GM13977 (cell line): ENCODE results near the gene CFAP57.

Experiments
- DNase-seq: peaks from one replicate; pipeline ENCODE4 v3.0.0; 2012; ENCODE audit warnings: low spot score
- CTCF ChIP-seq: IDR thresholded peaks from 2 replicates; pipeline ENCODE4 v1.5.1; 2012; ENCODE audit warnings: mild to moderate bottlenecking, control low read depth; ENCODE audit not compliant: insufficient read depth; ENCODE audit errors: extremely low read depth, missing control alignments
- in situ Hi-C: fragments of 300-500 bp; cut with MboI; formaldehyde crosslinking; loops from one replicate; pipeline ENCODE4 v1.12.0; 2022; ENCODE audit warnings: low sequenced_read_pairs, low pct_unique_long_range_greater_than_20kb, mixed read lengths, inconsistent platforms; ENCODE audit not compliant: unreplicated experiment

CFAP57 gene

DNA sequence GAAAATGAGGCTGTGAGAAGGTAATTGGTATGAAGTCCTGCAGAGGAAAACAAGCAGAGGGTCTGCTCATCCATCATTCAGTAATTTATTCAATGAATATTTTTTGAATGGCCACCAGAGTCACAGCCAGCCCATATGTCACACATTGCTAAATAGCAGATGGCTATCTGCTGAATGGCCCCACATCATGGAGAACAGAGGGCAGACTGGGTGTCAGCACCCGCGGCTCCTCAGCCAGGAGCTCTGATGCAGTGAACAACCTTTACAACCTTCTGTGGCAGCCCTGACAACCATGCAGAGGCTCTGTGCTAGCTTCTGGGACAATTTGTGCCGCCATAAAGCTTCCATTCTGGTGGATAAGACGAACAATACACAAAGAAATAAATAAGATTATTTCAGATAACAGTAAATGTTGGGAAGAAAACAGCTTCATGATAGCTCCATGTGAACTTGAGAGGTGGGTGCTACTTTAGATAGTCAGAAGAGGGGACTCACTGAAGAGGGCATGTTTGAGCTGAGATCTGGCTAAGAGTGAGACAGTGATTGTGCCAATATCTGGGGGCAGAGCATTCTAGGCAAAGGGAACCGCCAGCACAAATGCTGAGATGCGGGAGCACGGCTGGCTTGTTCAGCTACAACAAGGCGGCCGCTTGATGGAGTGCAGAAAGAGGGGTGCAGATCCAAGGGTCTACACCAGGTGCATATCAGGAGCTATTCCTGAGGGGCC, 116.1 kb downstream of the CFAP57 start:
- TF ChIP-seq CTCF, result no peak
- DNase-seq, result no peak
- in situ Hi-C loops, result no loop called here

GRCh38 chr1:43288785-43289706, 116.9 kb downstream of the CFAP57 start:
- TF ChIP-seq CTCF, result no peak
- in situ Hi-C loops, result no loop called here
- no peak for DNase-seq

DNA sequence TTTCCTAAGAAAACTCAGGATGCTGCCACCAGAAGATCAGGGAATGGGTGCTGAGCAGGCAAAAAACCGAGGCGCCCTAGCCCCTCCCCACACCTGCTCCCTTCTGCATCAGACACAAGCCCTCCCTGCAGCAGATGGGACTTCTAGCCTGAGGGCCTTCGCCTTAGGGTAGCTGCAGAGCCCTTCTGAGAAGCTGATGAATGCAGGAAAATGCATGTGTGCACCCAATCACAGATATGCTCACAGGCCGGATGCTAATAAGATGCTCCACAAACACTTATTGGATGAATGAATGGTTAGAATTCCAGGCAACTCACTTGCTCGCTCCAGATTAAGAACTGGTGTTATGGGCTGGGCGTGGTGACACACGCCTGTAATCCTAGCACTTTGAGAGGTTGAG, 120.1 kb downstream of the CFAP57 start:
- no peak for DNase-seq
- TF ChIP-seq CTCF, result no peak
- in situ Hi-C loops, result no loop called here

DNA sequence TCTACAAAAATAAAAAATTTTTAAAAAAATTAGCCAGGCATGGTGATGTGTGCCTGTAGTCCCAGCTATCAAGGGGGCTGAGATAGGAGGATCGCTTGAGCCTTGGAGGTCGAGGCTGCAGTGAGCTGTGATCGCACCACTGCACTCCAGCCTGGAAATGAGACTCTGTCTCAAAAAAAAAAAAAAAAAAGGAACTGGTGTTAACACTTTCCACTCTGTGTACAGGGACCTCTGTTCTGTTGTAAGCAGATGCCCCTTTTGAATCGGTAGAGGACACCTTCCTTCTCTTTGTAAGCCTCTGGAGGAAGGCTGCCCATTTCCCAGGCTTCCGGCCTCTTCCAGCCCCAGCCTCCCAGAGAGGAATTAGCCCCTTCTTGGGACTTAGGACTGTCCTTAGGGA, 120.5 kb downstream of the CFAP57 start:
- DNase-seq, result no peak
- no peak for TF ChIP-seq CTCF
- in situ Hi-C loops, result no loop called here

GRCh38 chr1:43293176-43293575, 121.0 kb downstream of the CFAP57 start:
- no peak for DNase-seq
- in situ Hi-C loops, result no loop called here
- no peak for TF ChIP-seq CTCF

- TF ChIP-seq CTCF, result no peak
- no peak for DNase-seq
- in situ Hi-C loops, result no loop called here
These were observed 122.0 kb downstream of the CFAP57 start for GRCh38 chr1:43293896-43294760.
